Fibroblast of skin of scalp (primary cell): Measurements from ENCODE around the gene SIX5.
A peak's percentile ranks its signal among the peaks of the same experiment; 100 is the strongest.

ENCODE experiments used
- DNase-seq: peaks from one replicate; pipeline ENCODE4 v3.0.0-alpha.2; 2013

SIX5 gene

GRCh38 chr19:45773384-45773783 lies 4.3 kb upstream of the SIX5 start:
- no peak for DNase-seq

- no peak for DNase-seq
These were observed 3.9 kb upstream of the SIX5 start for GRCh38 chr19:45772912-45773311.

- DNase-seq = no peak
These were observed 3.2 kb upstream of the SIX5 start for GRCh38 chr19:45772130-45772840.

- DNase-seq = no peak
These were observed 2.4 kb upstream of the SIX5 start for GRCh38 chr19:45771311-45771933.

- DNase-seq = peak; percentile 98
These were observed 1.4 kb upstream of the SIX5 start for GRCh38 chr19:45770192-45771101.

- peak; percentile 41 for DNase-seq
These were observed 754 bp upstream of the SIX5 start for GRCh38 chr19:45769821-45770191.

GRCh38 chr19:45768655-45768983 lies 433 bp downstream of the SIX5 start:
- DNase-seq = peak; percentile 51

- DNase-seq = peak; percentile 56
These were observed 984 bp downstream of the SIX5 start for GRCh38 chr19:45767881-45768654.

GRCh38 chr19:45767410-45767880 lies 1.6 kb downstream of the SIX5 start:
- DNase-seq = peak; percentile 86

- DNase-seq = no peak
These were observed 2.1 kb downstream of the SIX5 start for GRCh38 chr19:45766869-45767346.

- DNase-seq = no peak
These were observed 2.7 kb downstream of the SIX5 start for GRCh38 chr19:45766296-45766868.

- no peak for DNase-seq
These were observed 3.3 kb downstream of the SIX5 start for GRCh38 chr19:45765702-45766295.

GRCh38 chr19:45764945-45765701 lies 3.9 kb downstream of the SIX5 start:
- no peak for DNase-seq

GRCh38 chr19:45764475-45764874 lies 4.6 kb downstream of the SIX5 start:
- DNase-seq = no peak

- no peak for DNase-seq
These were observed 5.3 kb downstream of the SIX5 start for GRCh38 chr19:45763691-45764294.

- DNase-seq = no peak
These were observed 6.0 kb downstream of the SIX5 start for GRCh38 chr19:45762870-45763631.

- no peak for DNase-seq
These were observed 7.3 kb downstream of the SIX5 start for GRCh38 chr19:45761714-45762113.

GRCh38 chr19:45758921-45759320 lies 10.1 kb downstream of the SIX5 start:
- DNase-seq = no peak

GRCh38 chr19:45757695-45758094 lies 11.4 kb downstream of the SIX5 start:
- DNase-seq = no peak

GRCh38 chr19:45754323-45754722 lies 14.7 kb downstream of the SIX5 start:
- DNase-seq = no peak
